HepG2 (cell line): ENCODE measurements around the gene ETS1. TPM values are rescaled to one million over a fixed set of nuclear protein-coding genes. Genes with fewer than 3 reads are reported as not detected.

ENCODE experiments used
- CREB3 ChIP-seq: sonication (generic); formaldehyde crosslinking; IDR thresholded peaks from 2 replicates; pipeline ENCODE4 v1.5.0; 2020; ENCODE audit warnings: missing genetic modification reagents
- ISL2 ChIP-seq: sonication (generic); formaldehyde crosslinking; IDR thresholded peaks from 2 replicates; pipeline ENCODE4 v1.5.0; 2020; ENCODE audit warnings: missing genetic modification reagents
- PLSCR1 ChIP-seq: sonication (generic); formaldehyde crosslinking; IDR thresholded peaks from 2 replicates; pipeline ENCODE4 v1.5.0; 2020; ENCODE audit warnings: missing genetic modification reagents, mild to moderate bottlenecking, borderline replicate concordance
- SNAPC2 ChIP-seq: sonication (generic); formaldehyde crosslinking; IDR thresholded peaks from 2 replicates; pipeline ENCODE4 v1.8.1; 2022; ENCODE audit warnings: mild to moderate bottlenecking, missing genetic modification reagents
- SNAPC4 ChIP-seq: sonication (generic); formaldehyde crosslinking; IDR thresholded peaks from 2 replicates; pipeline ENCODE4 v1.4.0; 2020; ENCODE audit warnings: mild to moderate bottlenecking, missing genetic modification reagents
- ZFAT ChIP-seq: sonication (generic); formaldehyde crosslinking; conservative IDR thresholded peaks from 2 replicates; pipeline ENCODE4 v1.8.1; 2023; ENCODE audit warnings: missing genetic modification reagents, inconsistent platforms
- ZNF138 ChIP-seq: sonication (generic); formaldehyde crosslinking; IDR thresholded peaks from 2 replicates; pipeline ENCODE4 v1.5.0; 2020; ENCODE audit warnings: mild to moderate bottlenecking, low read depth, missing genetic modification reagents
- polyA plus RNA-seq, 8 experiments: library from polyadenylated mRNA; depleted of rRNA in 3 of 8; stranded (reverse) in 7 of 8; unstranded in 1 of 8; fragments of >200 nt; fragmentation: Illumina TruSeq in 4 of 8; extraction: Trizol in 4 of 8; gene quantifications; 2 replicates each; pipeline versions ENCODE4 v1.2.1 to v1.2.3, GENCODE V29; 2011 to 2016; ENCODE audit warnings: low read depth in 4 of 8, missing spikeins in 1 of 8, mixed read lengths in 1 of 8; ENCODE audit not compliant: insufficient read depth in 1 of 8
- total RNA-seq, 5 experiments: library from RNA; depleted of rRNA; stranded (reverse); fragments of >200 nt; fragmentation: Illumina TruSeq; extraction: Trizol; gene quantifications; 2 replicates each; pipeline ENCODE4 v1.2.3, GENCODE V29; 2016; ENCODE audit warnings: low read depth in 1 of 5

The ETS1 gene
- total and polyA plus RNA-seq, 2 of the 13 experiments (the other 11 are each of a cell fraction or from before 2014, with no cell fraction given) = 0.18 to 0.34 TPM

GRCh38 chr11:128491195-128491936 lies 96.0 kb downstream of the ETS1 start (continued):
- TF ChIP-seq SNAPC4 (CRISPR knock-in tag) = no peak
- no peak for TF ChIP-seq PLSCR1 (CRISPR knock-in tag)
- TF ChIP-seq SNAPC2 (CRISPR knock-in tag) = no peak
- no peak for TF ChIP-seq ZFAT
- TF ChIP-seq CREB3 (CRISPR knock-in tag) = no peak
- TF ChIP-seq ISL2 (CRISPR knock-in tag) = no peak
- TF ChIP-seq ZNF138 (CRISPR knock-in tag) = no peak
